ENCODE results near the gene ARRDC3.
"Not testable (repeated sequence)": the region's sequence is repeated elsewhere in the genome, so short reads cannot be mapped to it uniquely, and the experiment has no call there.

Gene ARRDC3

DNA sequence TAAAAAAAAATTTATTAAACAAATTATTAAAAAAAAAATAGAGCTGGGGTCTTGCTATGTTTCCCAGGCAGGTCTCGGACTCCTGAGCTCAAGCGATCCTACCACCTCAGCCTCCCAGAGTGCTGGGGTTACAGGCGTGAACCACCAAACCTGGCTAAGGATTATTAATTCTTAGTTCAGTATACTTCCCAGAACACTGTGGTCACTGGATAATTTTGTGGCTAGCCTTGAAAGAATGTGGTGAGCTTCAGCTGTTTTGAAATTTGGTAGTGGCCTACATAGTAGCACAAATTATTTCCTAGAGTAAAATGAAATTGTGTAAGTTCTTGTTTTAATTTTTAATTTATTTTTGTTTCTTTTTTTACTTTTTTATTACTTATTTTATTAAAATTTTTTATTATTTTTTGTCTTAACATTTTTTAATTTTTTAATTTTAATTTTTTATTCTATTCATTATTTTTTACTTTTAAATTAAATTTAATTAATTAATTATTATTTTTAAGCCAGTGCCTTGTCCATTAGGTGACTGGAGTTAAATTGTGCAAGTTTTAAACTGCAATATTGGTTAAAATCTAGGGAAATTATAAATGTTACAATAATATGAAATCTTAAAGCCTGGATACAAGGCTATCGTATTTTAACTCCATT, 23.0 kb downstream of the ARRDC3 start:
- no peak for DNase-seq

DNA sequence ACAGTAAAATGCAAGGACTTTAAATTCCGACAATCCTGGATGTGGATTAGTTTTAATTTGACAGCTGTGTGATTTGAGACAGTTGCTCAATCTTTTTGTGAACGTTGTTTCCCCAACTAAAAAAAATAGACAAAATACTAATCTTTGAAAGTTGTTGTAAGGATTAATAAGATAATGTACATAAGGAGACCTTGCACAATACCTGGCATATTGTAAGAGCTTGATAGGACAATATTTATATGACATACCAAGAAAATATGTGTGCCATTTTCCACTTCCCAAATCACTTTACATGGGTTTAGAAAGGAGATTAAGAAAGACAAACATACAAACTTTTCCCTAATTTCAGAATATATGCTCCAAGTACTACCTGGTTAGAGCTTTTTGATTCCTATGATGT, 25.3 kb downstream of the ARRDC3 start:
- DNase-seq = no peak

DNA sequence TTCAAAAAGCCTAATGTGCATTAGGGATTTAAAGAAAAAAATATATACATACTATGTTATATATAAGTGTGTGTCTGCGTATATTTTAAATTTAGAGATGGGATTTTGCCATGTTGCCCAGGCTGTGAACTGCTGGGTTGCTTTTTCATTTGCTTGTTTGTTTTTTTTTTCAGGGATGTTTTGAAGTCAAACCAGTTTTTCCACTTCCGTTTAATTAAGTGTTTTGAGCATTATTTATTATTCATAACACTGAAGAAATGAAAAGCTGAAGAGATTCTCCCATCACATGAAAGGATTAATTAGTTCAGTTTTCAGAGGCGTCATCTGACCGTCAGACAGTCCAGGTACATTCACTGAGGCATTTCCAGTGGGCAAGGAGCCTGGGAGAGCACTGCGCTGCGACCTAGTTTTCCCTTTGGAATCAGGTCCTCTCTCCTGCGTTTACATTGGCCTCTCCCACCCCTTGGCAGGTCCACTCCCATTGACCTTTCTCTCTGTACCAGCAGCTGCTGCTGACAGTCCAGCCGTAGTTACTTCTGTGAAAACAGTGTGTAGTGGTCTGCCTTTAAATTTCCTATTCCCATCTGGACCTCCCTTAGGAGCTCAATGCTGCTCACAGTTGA, 26.0 kb downstream of the ARRDC3 start:
- DNase-seq = no peak

- DNase-seq = peak; percentile 61
Observed at GRCh38 chr5:91354867-91355266, 28.2 kb downstream of the ARRDC3 start.

DNA sequence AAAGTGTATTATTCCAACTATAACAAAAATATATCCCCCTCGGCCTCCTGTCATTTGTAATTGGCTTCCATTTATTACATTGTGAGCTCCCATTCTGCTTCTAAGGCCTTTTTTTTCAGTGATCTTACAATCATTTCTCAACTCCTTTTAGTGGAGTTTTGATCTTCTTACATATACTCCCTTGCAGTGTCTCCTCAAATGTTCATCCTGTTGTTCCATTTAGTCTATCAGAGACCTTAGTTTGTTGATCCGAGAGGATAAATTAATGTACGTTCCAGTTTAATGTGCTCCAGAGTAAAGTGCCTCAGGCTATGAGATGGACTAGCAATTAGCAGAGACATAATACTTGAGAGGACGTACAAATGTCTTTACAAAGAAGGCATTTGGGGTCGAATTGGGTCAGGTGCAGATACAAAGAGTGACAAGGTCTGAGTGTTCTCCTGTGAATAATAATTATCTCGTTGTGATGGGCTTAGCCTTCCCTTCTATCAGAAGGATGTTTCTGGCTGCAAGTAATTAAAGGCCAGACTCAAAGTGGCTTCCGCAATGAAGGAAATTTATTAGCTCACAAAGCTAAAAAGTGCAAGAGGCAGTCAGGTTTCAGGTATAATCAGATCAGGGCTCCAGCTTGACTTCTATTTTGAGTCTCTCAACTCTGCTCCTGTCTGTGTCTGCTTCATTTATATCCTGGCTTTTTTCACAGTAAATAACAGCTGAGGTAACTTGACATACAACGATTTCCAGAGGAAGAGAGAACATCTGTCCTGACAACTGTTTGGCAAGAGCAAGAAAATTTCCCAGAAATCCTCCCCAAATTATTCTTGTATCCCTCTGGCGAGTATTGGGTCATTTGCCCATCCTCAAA, 30.1 kb downstream of the ARRDC3 start:
- DNase-seq = no peak

DNA sequence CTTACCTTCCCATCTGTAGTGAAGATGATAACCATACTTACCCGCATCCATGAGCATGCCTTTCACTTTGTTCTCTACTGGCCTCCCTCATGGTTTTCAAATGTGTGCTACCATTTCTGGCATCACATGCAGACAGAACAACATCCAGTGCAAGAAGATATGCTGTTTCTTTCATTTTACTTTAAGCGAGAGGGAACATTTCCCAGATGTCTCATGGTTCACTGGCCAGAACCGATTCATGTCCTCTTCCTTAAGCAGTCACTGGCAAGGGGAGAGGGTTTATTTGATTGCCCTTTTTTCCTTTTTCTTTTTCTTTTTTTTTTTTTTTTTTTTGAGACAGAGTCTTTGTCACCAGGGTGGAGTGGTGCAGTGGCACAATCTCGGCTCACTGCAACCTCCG, 37.7 kb downstream of the ARRDC3 start:
- DNase-seq = no peak

GRCh38 chr5:91344661-91345200, 38.4 kb downstream of the ARRDC3 start:
- not testable (repeated sequence) for DNase-seq

DNA sequence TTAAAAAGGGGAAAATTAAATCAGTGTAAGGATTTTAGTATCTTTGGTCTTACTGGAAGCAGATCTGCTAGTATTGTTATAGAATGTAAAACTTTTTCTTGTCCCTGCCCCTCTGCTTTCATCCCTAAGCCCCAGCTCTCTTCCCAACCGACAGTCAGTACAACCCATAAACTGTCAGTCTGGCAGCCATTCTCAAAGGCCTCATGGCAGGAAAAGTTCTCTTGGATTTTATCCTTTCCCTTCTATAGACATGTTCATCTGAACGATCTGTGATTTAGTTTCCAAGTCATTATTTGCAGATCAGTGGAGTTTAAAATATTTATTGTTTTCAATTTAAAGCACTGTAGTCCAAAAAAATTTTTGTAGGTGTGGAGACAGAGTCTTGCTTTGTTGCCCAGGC, 39.2 kb downstream of the ARRDC3 start:
- no peak for DNase-seq

DNA sequence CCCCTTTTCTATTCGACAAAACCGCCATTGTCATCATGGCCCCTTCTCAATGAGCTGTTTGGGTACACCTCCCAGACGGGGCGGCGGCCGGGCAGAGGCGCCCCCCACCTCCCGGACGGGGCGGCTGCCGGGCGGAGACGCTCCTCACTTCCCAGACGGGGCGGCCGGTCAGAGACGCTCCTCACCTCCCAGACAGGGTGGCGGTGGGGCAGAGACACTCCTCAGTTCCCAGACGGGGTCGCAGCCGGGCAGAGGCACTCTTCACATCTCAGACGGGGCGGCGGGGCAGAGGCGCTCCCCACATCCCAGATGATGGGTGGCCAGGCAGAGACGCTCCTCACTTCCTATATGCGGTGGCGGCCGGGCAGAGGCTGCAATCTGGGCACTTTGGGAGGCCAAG, 40.2 kb downstream of the ARRDC3 start:
- not testable (repeated sequence) for DNase-seq

DNA sequence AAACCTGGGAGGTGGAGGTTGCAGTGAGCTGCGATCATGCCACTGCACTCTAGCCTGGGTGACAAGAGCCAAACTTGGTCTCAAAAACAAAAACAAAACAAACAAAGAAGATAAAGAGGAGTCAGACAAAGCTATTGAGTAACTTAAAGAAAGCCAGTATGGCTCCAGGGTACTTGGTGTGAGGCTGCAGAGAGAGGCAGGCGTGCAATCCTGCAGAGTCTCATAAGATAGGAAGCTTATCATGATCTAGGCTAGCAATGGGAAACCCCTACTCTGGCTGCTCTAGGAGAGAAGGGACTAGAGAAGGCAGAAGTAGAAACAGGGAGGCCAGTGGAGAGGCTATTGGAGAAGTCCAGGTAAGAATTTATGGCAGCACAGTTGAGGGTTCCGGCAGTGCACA, 42.0 kb downstream of the ARRDC3 start:
- DNase-seq = peak; percentile 30

- DNase-seq = no peak
Observed at GRCh38 chr5:91340532-91340931, 42.6 kb downstream of the ARRDC3 start.

GRCh38 chr5:91339063-91339705, 43.9 kb downstream of the ARRDC3 start:
- DNase-seq = no peak

- DNase-seq = peak; percentile 65
Observed at GRCh38 chr5:91332267-91333045, 50.7 kb downstream of the ARRDC3 start.

GRCh38 chr5:91331705-91332104, 51.4 kb downstream of the ARRDC3 start:
- no peak for DNase-seq

DNA sequence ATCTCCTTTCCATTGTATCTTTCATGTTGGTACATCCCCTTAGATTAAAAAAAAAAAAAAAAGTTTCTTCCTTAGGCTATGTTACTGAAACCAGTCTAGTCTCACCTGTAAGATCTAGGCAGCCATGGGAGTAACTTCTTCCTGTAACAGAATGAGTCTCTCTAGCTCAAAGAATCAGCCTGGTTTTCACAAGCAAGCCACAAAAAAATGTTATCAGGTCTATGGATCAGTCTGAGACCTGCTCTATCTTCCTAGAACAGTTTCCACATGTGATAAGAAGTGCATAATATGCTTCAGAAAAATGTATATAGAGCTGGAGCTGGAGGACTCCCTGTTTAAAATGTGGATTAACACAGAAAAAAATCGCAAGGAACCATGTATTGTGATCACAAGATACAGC, 53.8 kb downstream of the ARRDC3 start:
- DNase-seq = peak; percentile 16

GRCh38 chr5:91328743-91329142, 54.4 kb downstream of the ARRDC3 start:
- no peak for DNase-seq

GRCh38 chr5:91322981-91323380, 60.1 kb downstream of the ARRDC3 start:
- DNase-seq = not testable (repeated sequence)

DNA sequence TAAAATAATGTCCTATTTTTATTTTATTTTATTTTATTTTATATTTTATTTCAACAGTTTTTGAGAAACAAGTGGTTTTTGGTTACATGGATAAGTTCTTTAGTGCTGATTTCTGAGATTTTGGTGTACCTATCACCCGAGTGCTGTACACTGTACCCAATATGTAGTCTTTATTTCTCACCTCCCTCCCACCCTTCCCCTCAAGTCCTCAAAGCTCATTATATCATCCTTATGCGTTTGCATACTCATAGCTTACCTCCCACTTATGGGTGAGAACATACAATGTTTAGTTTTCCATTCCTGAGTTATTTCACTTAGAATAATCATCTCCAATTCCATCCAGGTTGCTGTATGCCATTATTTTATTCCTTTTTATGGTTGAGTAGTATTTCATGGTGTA, 63.5 kb downstream of the ARRDC3 start:
- DNase-seq = no peak

DNA sequence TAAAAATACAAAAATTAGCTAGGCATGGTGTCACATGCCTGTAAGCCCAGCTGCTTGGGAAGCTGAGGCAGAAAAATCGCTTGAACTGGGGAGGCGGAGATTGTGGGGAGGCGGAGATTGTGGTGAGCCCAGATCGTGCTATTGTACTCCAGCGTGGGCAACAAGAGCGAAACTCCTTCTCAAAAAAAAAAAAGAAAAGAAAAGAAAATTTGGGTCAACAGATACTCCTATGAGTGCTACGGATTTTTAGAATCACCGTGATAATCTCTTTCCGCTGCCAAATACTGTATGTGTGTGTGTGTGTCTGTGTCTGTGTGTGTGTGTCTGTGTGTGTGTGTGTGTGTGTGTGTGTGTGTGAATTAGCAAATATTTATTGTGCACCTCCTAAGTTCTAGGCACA, 64.4 kb downstream of the ARRDC3 start:
- no peak for DNase-seq

Measured in OCI-M1 (cell line).